Glutamatergic neuron (in vitro differentiated cells): ENCODE measurements around the gene GPR63. TPM values are rescaled to one million over a fixed set of nuclear protein-coding genes. Genes with fewer than 3 reads are reported as not detected.

Experiments used
- DNase-seq: peaks from one replicate; pipeline ENCODE4 v3.0.0; 2022
- H3K27ac Mint-ChIP-seq: one replicate; pipeline ENCODE4 v1.8.0; 2020; ENCODE audit warnings: mild to moderate bottlenecking, mixed read lengths, inconsistent platforms; ENCODE audit not compliant: unreplicated experiment
- H3K27me3 Mint-ChIP-seq: one replicate; pipeline ENCODE4 v1.8.0; 2020; ENCODE audit warnings: mild to moderate bottlenecking, moderate library complexity, mixed read lengths, inconsistent platforms; ENCODE audit not compliant: unreplicated experiment
- H3K36me3 Mint-ChIP-seq: one replicate; pipeline ENCODE4 v1.8.0; 2020; ENCODE audit warnings: mild to moderate bottlenecking, mixed read lengths, inconsistent platforms; ENCODE audit not compliant: unreplicated experiment
- H3K4me1 Mint-ChIP-seq: one replicate; pipeline ENCODE4 v1.8.0; 2020; ENCODE audit warnings: mild to moderate bottlenecking, low read depth, mixed read lengths, inconsistent platforms; ENCODE audit not compliant: unreplicated experiment
- H3K4me3 Mint-ChIP-seq: one replicate; pipeline ENCODE4 v1.8.0; 2020; ENCODE audit warnings: mild to moderate bottlenecking, mixed read lengths, inconsistent platforms; ENCODE audit not compliant: unreplicated experiment
- H3K9me3 Mint-ChIP-seq: one replicate; pipeline ENCODE4 v1.8.0; 2020; ENCODE audit warnings: mild to moderate bottlenecking, moderate library complexity, mixed read lengths, inconsistent platforms; ENCODE audit not compliant: unreplicated experiment
- CTCF ChIP-seq: fragments of 200-600 bp; sonication (generic); IDR thresholded peaks from one replicate; pipeline ENCODE4 v1.5.0; 2021; ENCODE audit not compliant: partially characterized antibody, unreplicated experiment
- total RNA-seq: library from RNA; stranded (reverse); fragmentation: NEBNext Ultra II Directional; extraction: Animal tissue kit (Norgen Biotek cat#: 25700); gene quantifications from one replicate; pipeline ENCODE4 v1.2.1, GENCODE V29; 2021; ENCODE audit not compliant: unreplicated experiment

The GPR63 gene
- total RNA-seq, 1 donor from 2014 or later = 6.6 TPM

GRCh38 chr6:96856856-96857255, 19.6 kb upstream of the GPR63 start:
- DNase-seq = no peak
- no peaks in the 10 kb centered on the region for H3K27me3 Mint-ChIP-seq
- peaks cover 8% of the 10 kb centered on the region for H3K36me3 Mint-ChIP-seq
- H3K9me3 Mint-ChIP-seq = peaks cover 6% of the 10 kb centered on the region
- H3K4me3 Mint-ChIP-seq = no peak overlapping the region
- no peaks in the 10 kb centered on the region for H3K4me1 Mint-ChIP-seq
- TF ChIP-seq CTCF = no peak
- no peak overlapping the region for H3K27ac Mint-ChIP-seq

GRCh38 chr6:96853083-96853482, 15.8 kb upstream of the GPR63 start:
- H3K36me3 Mint-ChIP-seq = no peaks in the 10 kb centered on the region
- TF ChIP-seq CTCF = no peak
- H3K9me3 Mint-ChIP-seq = peaks cover 3% of the 10 kb centered on the region
- no peak overlapping the region for H3K27ac Mint-ChIP-seq
- no peak overlapping the region for H3K4me3 Mint-ChIP-seq
- peaks cover 2% of the 10 kb centered on the region for H3K27me3 Mint-ChIP-seq
- no peaks in the 10 kb centered on the region for H3K4me1 Mint-ChIP-seq
- no peak for DNase-seq

GRCh38 chr6:96852605-96853004, 15.3 kb upstream of the GPR63 start:
- Mint-ChIP-seq H3K9me3 (peaks cover 3% of the 10 kb centered on the region), H3K27ac (no peak overlapping the region), H3K27me3 (peaks cover 2% of the 10 kb centered on the region), H3K4me3 (no peak overlapping the region), H3K36me3 (no peaks in the 10 kb centered on the region), H3K4me1 (no peaks in the 10 kb centered on the region)
- DNase-seq = no peak
- TF ChIP-seq CTCF = no peak

- no peak overlapping the region for H3K27ac Mint-ChIP-seq
- no peak for DNase-seq
- H3K4me1 Mint-ChIP-seq = no peaks in the 10 kb centered on the region
- no peak for TF ChIP-seq CTCF
- H3K27me3 Mint-ChIP-seq = peaks cover 2% of the 10 kb centered on the region
- no peak overlapping the region for H3K4me3 Mint-ChIP-seq
- peaks cover 4% of the 10 kb centered on the region for H3K36me3 Mint-ChIP-seq
- H3K9me3 Mint-ChIP-seq = peaks cover 3% of the 10 kb centered on the region
Observed at GRCh38 chr6:96851858-96852257, 14.6 kb upstream of the GPR63 start.

GRCh38 chr6:96849615-96850014, 12.3 kb upstream of the GPR63 start:
- Mint-ChIP-seq H3K9me3 (peaks cover 3% of the 10 kb centered on the region), H3K4me3 (no peak overlapping the region), H3K27me3 (peaks cover 2% of the 10 kb centered on the region), H3K27ac (no peak overlapping the region), H3K36me3 (peaks cover 18% of the 10 kb centered on the region), H3K4me1 (no peaks in the 10 kb centered on the region)
- TF ChIP-seq CTCF = no peak
- no peak for DNase-seq
